Pulmonary artery endothelial cell (primary cell): ENCODE measurements around the gene RUNX2. TPM values are rescaled to one million over a fixed set of nuclear protein-coding genes. Genes with fewer than 3 reads are reported as not detected.

ENCODE experiments used
- DNase-seq: peaks from one replicate; pipeline ENCODE4 v3.0.0-alpha.2; 2011; ENCODE audit warnings: low read depth, low spot score
- total RNA-seq: library from RNA; depleted of rRNA; stranded (reverse); fragments of >200 nt; gene quantifications from 2 replicates; pipeline ENCODE4 v1.2.3, GENCODE V29; 2014

The RUNX2 gene
- total RNA-seq, 1 donor from 2014 or later, result not detected

- DNase-seq, result no peak
Observed at GRCh38 chr6:45480752-45481415, 152.8 kb downstream of the RUNX2 start.

- no peak for DNase-seq
Observed at GRCh38 chr6:45483021-45483420, 154.9 kb downstream of the RUNX2 start.

- no peak for DNase-seq
Observed at GRCh38 chr6:45483501-45483900, 155.4 kb downstream of the RUNX2 start.

GRCh38 chr6:45486736-45487135 lies 158.6 kb downstream of the RUNX2 start:
- DNase-seq, result no peak

- no peak for DNase-seq
Observed at GRCh38 chr6:45487645-45488044, 159.5 kb downstream of the RUNX2 start.

GRCh38 chr6:45488269-45488668 lies 160.1 kb downstream of the RUNX2 start:
- DNase-seq, result no peak

- DNase-seq, result no peak
Observed at GRCh38 chr6:45488889-45489288, 160.8 kb downstream of the RUNX2 start.

GRCh38 chr6:45491048-45491735 lies 163.1 kb downstream of the RUNX2 start:
- no peak for DNase-seq

- DNase-seq, result no peak
Observed at GRCh38 chr6:45491874-45492273, 163.7 kb downstream of the RUNX2 start.

- no peak for DNase-seq
Observed at GRCh38 chr6:45493761-45494160, 165.6 kb downstream of the RUNX2 start.

GRCh38 chr6:45494416-45495135 lies 166.4 kb downstream of the RUNX2 start:
- no peak for DNase-seq

GRCh38 chr6:45495429-45496084 lies 167.4 kb downstream of the RUNX2 start:
- no peak for DNase-seq

GRCh38 chr6:45496085-45496433 lies 167.9 kb downstream of the RUNX2 start:
- DNase-seq, result no peak

GRCh38 chr6:45498591-45498990 lies 170.5 kb downstream of the RUNX2 start:
- DNase-seq, result no peak

GRCh38 chr6:45500924-45501816 lies 173.0 kb downstream of the RUNX2 start:
- no peak for DNase-seq

GRCh38 chr6:45502456-45502855 lies 174.3 kb downstream of the RUNX2 start:
- no peak for DNase-seq

- DNase-seq, result no peak
Observed at GRCh38 chr6:45504947-45505346, 176.8 kb downstream of the RUNX2 start.

GRCh38 chr6:45505470-45505869 lies 177.3 kb downstream of the RUNX2 start:
- DNase-seq, result no peak

GRCh38 chr6:45507186-45507585 lies 179.1 kb downstream of the RUNX2 start:
- DNase-seq, result no peak

GRCh38 chr6:45509426-45509825 lies 181.3 kb downstream of the RUNX2 start:
- DNase-seq, result no peak

GRCh38 chr6:45512717-45513116 lies 184.6 kb downstream of the RUNX2 start:
- no peak for DNase-seq
